Tibial nerve (tissue), 4 donors: ENCODE results near the gene LRRC27.

Experiments
- CTCF ChIP-seq, 5 experiments: fragments of 200-600 bp in 3 of 5; fragments of 450-650 bp in 2 of 5; sonication (generic) in 3 of 5; IDR thresholded peaks; one replicate each; pipeline ENCODE4 v1.5.1; 2016 to 2019; ENCODE audit warnings: antibody characterized with exemption in 5 of 5, mild to moderate bottlenecking in 3 of 5, moderate library complexity in 2 of 5
- EP300 ChIP-seq, 2 donors: sonication (generic); formaldehyde crosslinking; IDR thresholded peaks; one replicate each; pipeline ENCODE4 v1.6.1; 2017; ENCODE audit warnings: antibody characterized with exemption in 2 of 2, mild to moderate bottlenecking in 1 of 2
- POLR2A ChIP-seq, 2 donors: fragments of 450-650 bp; IDR thresholded peaks; one replicate each; pipeline ENCODE4 v1.6.1; 2017; ENCODE audit warnings: antibody characterized with exemption in 2 of 2, mild to moderate bottlenecking in 2 of 2, moderate library complexity in 2 of 2

- TF ChIP-seq CTCF (IDR thresholded peaks at IDR 0.05) (no peak), POLR2A (IDR thresholded peaks at IDR 0.05) (no peak), EP300 (IDR thresholded peaks at IDR 0.05) (no peak)
Observed at GRCh38 chr10:132417257-132417910, 85.4 kb downstream of the LRRC27 start.
